Spleen (tissue), 13 donors: Measurements from ENCODE around the gene TP53TG3. TPM values are rescaled to one million over a fixed set of nuclear protein-coding genes. Genes with fewer than 3 reads are reported as not detected.
"Not testable (repeated sequence)": the region's sequence is repeated elsewhere in the genome, so short reads cannot be mapped to it uniquely, and the experiment has no call there.

Experiments used
- DNase-seq: peaks from one replicate; pipeline ENCODE4 v3.0.0-alpha.2; 2020
- H3K27ac ChIP-seq, 8 donors: fragments of 200-600 bp; sonication (generic) in 7 of 8; 1 replicate in 4 of 8; 2 replicates in 4 of 8; pipeline versions ENCODE4 v1.5.0 to v1.8.0; 2016 to 2021; ENCODE audit warnings: inconsistent platforms in 4 of 8, mild to moderate bottlenecking in 4 of 8, moderate library complexity in 1 of 8
- H3K27me3 ChIP-seq, 7 donors: fragments of 200-600 bp; sonication (generic) in 6 of 7; replicated peaks in 1 of 7; 1 replicate in 4 of 7; 2 replicates in 3 of 7; pipeline versions ENCODE4 v1.5.0 to v1.8.0; 2016 to 2021; ENCODE audit warnings: inconsistent platforms in 3 of 7, mild to moderate bottlenecking in 1 of 7
- H3K36me3 ChIP-seq, 6 donors: fragments of 200-600 bp; sonication (generic) in 5 of 6; 1 replicate in 4 of 6; 2 replicates in 2 of 6; pipeline versions ENCODE4 v1.5.0 to v1.8.0; 2016 to 2021; ENCODE audit warnings: inconsistent platforms in 2 of 6
- H3K4me1 ChIP-seq, 6 donors: fragments of 200-600 bp; sonication (generic) in 5 of 6; 1 replicate in 3 of 6; 2 replicates in 3 of 6; pipeline versions ENCODE4 v1.5.0 to v1.8.0; 2016 to 2021; ENCODE audit warnings: inconsistent platforms in 3 of 6
- H3K4me3 ChIP-seq, 8 donors: fragments of 200-600 bp; sonication (generic) in 7 of 8; 1 replicate in 4 of 8; 2 replicates in 4 of 8; pipeline versions ENCODE4 v1.5.0 to v1.8.0; 2016 to 2021; ENCODE audit warnings: inconsistent platforms in 4 of 8, mild to moderate bottlenecking in 4 of 8, moderate library complexity in 2 of 8
- H3K9me3 ChIP-seq, 8 donors: fragments of 200-600 bp; sonication (generic) in 7 of 8; 1 replicate in 4 of 8; 2 replicates in 4 of 8; pipeline versions ENCODE4 v1.5.0 to v1.8.0; 2016 to 2021; ENCODE audit warnings: inconsistent platforms in 4 of 8
- WGBS, 5 donors: extraction: QIAGEN DNeasy Blood & Tissue Kit in 3 of 5; methylation state at CpG; one replicate each; pipeline versions ENCODE4 v1.1.5 to v1.1.7; 2013 to 2018; 5-methylcytosine and 5-hydroxymethylcytosine counted together
- intact Hi-C: fragments of 100-400 bp; cut with DNase I; formaldehyde crosslinking; loops from one replicate; pipeline ENCODE4 v1.15.0; 2023; ENCODE audit warnings: low total_unique reads
- long read RNA-seq, 2 donors: transcript quantifications; one replicate each; lab custom pipeline, GENCODE V29; 2026
- polyA plus RNA-seq, 3 donors: library from polyadenylated mRNA; stranded (reverse); fragments of 200-250 nt; gene quantifications; one replicate each; pipeline ENCODE4 v1.2.1, GENCODE V29; 2013
- total RNA-seq, 7 donors: library from RNA; depleted of rRNA in 3 of 7; stranded (reverse); fragments of >200 nt in 3 of 7; fragmentation: NEBNext Ultra II Directional in 4 of 7; extraction: Animal tissue kit (Norgen Biotek cat#: 25700) in 4 of 7; gene quantifications; one replicate each; pipeline versions ENCODE4 v1.1.0 to v1.2.1, GENCODE V29; 2016 to 2021
- donor health status: healthy with polysubstance abuse.
- donor health status: DM: no; HTN: no; CAD: no; lungs with moderate emphysema.
- donor health status: DM: no; HTN: no; CAD: no.
- donor health status: Bipolar disorder and iron deficiency.
- donor health status: healthy.
- donor health status: DM: no; HTN: no; CAD: no.
- donor health status: DM: yes; HTN: yes; CAD: no.

TP53TG3 gene, protein sequence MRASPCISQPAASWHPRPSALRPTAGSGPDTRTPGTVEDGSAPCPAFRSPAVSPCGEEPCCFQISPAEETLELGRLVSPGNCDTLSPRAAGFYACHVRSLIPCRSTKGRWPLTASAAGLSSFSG
- total RNA-seq, result not detected
- not detected for polyA plus RNA-seq
- long read RNA-seq, donor 1, result 0 reads
- long read RNA-seq, donor 2, result 0 reads

DNA sequence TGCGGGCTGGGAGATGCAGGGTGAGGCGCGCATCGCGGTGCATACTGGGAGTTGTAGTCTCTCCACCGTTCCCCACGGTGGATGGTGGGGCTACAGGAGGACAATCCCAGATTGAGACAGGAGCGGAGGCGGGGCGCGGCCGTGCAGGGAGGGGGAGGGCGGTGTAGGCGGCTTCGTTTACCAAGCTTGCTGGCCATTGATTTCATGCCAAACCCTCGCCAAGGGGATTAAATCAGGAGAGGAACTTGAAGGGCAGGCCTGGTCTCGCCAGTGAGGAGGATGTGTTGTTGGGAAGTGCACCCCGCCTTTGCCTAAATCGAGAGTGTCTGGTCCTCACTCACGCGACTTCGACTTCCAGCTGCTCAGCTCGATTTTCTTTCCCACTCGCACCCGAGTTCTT lies at the start of gene TP53TG3:
TSS of gene TP53TG3 (minus strand) at position 101 of the 400 bp plus-strand sequence. CDS start at position 33, 68 bp downstream.
- intact Hi-C loops, result not testable (repeated sequence)

DNA sequence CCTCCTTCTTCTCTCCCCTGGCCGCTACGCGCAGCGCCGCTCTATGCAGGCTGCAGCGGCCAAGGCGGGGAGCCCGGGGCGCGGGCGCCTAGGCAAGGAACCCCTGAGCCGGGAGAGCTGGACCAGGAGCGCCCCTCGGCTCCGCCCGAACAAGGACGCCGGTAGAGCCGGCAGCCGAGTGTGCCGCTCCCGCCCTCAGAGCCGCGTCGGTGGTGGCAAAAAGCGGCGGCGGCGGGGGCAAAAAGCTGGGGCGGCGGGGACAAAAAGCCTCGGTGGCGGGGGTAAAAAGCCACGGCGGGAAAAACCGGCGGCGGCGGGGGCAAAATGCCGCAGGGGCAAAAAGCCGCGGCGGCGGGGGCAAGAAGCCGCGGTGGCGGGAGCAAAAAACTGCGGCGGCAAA lies 25.1 kb downstream of the TP53TG3 start:
- intact Hi-C loops, DNase-seq, H3K36me3 ChIP-seq, H3K27ac ChIP-seq, H3K4me3 ChIP-seq, H3K27me3 ChIP-seq, H3K9me3 ChIP-seq, H3K4me1 ChIP-seq: not testable (repeated sequence)
- 30 to 69% (median 50%) methylated on average over 24 to 49 of the region's 49 CpGs for WGBS, 5 donors

More for the DNA sequence above, at the start of gene TP53TG3:
- DNase-seq, H3K9me3 ChIP-seq, H3K27ac ChIP-seq, H3K4me1 ChIP-seq, H3K36me3 ChIP-seq, H3K4me3 ChIP-seq, H3K27me3 ChIP-seq: not testable (repeated sequence)
- no CpG with 5 or more reads among the region's 25 CpGs for WGBS, 5 donors

DNA sequence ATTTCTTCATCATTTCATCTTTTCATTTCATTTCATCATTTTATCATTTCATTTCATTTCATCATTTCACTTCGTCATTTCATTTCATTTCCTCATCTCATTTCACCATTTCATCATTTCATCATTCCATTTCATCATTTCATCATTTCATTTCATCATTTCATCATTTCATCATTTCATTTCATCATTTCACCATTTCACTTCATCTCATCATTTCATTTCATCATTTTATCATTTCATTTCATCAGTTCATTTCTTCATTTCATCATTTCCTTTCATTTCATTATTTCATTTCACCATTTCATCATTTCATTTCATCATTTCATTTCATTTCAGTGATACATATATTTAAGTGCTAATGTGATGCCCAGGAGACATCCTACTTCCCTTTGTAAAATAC lies 28.4 kb downstream of the TP53TG3 start:
- WGBS, 5 donors, result 36 to 50% methylated on average over 1 of the region's 1 CpG; no CpG with 5 or more reads in 3 of the 5 donors
- H3K27ac ChIP-seq, DNase-seq, H3K27me3 ChIP-seq, H3K36me3 ChIP-seq, H3K9me3 ChIP-seq, H3K4me3 ChIP-seq, H3K4me1 ChIP-seq, intact Hi-C loops: not testable (repeated sequence)

DNA sequence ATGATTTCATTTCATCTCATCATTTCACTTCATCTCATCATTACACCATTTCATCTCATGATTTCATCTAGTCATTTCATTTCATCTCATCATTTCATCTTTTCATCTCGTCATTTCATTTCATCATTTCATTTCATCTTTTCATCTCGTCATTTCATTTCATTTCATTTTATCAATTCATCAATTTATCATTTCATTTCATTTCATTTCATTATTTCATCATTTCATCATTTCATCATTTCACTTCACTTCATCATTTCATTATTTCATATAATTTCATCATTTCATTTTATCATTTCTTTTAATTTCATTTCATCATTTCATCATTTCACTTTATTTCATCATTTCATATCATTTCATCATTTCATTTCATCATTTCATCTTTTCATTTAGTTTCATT lies 29.2 kb downstream of the TP53TG3 start:
- DNase-seq, H3K4me1 ChIP-seq, intact Hi-C loops, H3K9me3 ChIP-seq, H3K27ac ChIP-seq, H3K4me3 ChIP-seq, H3K36me3 ChIP-seq, H3K27me3 ChIP-seq: not testable (repeated sequence)
- WGBS, 5 donors, result 48 to 83% (median 60%) methylated on average over 1 to 2 of the region's 2 CpGs

DNA sequence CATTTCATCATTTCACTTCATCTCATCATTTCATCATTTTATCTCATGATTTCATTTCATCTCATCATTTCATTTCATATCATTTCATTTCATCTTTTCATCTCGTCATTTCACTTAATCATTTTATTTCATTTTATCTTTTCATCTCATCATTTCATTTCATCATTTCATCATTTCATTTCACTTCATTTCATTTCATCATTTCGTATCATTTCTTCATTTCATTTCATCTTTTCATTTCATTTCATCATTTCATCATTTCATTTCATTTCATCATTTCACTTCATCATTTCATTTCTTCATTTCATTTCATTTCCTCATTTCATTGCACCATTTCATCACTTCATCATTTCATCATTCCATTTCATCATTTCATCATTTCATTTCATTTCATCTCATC lies 29.8 kb downstream of the TP53TG3 start:
- DNase-seq, H3K36me3 ChIP-seq, H3K4me3 ChIP-seq, H3K4me1 ChIP-seq, H3K9me3 ChIP-seq, H3K27ac ChIP-seq, intact Hi-C loops, H3K27me3 ChIP-seq: not testable (repeated sequence)
- 21 to 49% (median 34%) methylated on average over 1 to 2 of the region's 2 CpGs for WGBS, 5 donors

DNA sequence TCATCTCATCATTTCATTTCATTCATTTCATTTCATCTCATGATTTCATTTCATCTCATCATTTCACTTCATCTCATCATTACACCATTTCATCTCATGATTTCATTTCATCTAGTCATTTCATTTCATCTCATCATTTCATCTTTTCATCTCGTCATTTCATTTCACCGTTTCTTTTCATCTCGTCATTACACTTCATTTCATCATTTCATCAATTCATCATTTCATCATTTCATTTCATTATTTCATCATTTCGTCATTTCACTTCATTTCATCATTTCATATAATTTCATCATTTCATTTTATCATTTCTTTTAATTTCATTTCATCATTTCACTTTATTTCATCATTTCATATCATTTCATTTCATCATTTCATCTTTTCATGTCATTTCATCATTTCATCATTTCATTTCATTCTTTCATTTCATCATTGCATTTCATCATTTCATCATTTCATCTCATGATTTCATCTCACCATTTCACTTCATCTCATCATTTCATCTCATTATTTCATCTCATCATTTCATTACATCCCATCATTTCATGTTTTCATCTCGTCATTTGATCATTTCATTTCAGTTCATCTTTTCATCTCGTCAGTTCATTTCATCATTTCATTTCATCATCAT lies 30.6 kb downstream of the TP53TG3 start:
- H3K4me1 ChIP-seq, intact Hi-C loops, DNase-seq, H3K27me3 ChIP-seq, H3K36me3 ChIP-seq, H3K27ac ChIP-seq, H3K4me3 ChIP-seq, H3K9me3 ChIP-seq: not testable (repeated sequence)
- WGBS, 5 donors, result 59 to 70% (median 63%) methylated on average over 6 of the region's 6 CpGs

DNA sequence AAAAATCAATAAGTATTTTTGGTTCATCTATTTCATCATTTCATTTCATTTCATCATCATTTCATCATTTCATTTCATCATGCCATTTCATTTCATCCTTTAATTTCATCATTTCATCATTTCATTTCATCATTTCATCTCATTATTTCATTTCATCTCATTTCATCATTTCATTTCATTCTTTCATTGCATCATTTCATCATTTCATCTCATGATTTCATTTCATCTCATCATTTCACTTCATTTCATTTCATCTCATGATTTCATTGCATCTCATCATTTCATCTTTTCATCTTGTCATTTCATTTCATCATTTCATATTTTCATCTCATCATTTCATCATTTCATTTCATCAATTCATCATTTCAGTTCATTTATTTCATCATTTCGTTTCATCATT lies 31.2 kb downstream of the TP53TG3 start:
- H3K4me3 ChIP-seq, H3K4me1 ChIP-seq, H3K36me3 ChIP-seq, H3K9me3 ChIP-seq, H3K27me3 ChIP-seq, intact Hi-C loops, DNase-seq, H3K27ac ChIP-seq: not testable (repeated sequence)
- 8 to 31% (median 14%) methylated on average over 1 of the region's 1 CpG for WGBS, 5 donors

DNA sequence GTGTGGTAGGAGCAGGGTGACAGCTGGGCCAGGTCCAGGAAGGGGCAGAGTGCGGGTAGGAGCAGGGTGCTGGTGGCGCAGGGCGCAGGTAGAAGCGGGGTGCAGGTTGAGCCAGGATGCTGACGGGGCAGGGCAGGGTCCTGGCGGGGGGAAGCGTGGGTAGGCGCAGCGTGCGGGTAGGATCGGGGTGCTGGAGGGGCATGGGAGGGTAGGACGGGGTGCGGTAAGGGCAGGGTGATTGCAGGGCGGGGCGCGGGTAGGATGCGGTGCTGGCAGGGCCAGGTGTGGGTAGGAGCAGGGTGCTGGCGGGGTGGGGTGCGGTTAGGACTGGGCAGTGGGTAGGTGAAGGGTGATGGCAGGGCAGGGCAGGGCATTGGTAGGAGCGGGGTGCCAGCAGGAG lies 38.4 kb downstream of the TP53TG3 start:
- H3K27ac ChIP-seq, H3K27me3 ChIP-seq, H3K9me3 ChIP-seq, H3K4me3 ChIP-seq, H3K4me1 ChIP-seq, intact Hi-C loops, DNase-seq, H3K36me3 ChIP-seq: not testable (repeated sequence)
- no CpG with 5 or more reads among the region's 20 CpGs for WGBS, 5 donors

DNA sequence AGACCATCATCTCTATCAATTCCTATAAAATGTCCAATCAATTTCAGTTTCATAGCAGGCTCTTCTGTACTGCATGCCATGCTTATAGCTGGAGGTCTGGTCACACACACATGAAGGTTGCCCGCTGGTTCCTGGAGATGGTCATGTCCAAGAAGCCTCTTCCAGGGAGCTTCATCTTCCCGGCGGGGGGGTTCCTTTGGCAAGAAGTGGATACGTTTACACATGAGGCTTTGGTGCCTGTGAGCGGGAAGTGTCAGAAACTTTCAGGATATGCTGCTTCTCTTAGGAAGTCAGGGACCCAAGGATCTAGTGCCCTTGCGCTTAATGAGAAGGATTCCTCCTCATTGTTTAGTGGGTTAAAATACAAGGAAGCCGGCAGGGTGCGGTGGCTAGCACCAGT lies 43.9 kb downstream of the TP53TG3 start:
- H3K4me3 ChIP-seq, H3K9me3 ChIP-seq, H3K4me1 ChIP-seq, DNase-seq, intact Hi-C loops, H3K27ac ChIP-seq, H3K36me3 ChIP-seq, H3K27me3 ChIP-seq: not testable (repeated sequence)
- WGBS, 5 donors, result 84 to 100% (median 93%) methylated on average over 1 to 6 of the region's 8 CpGs
